ENCODE data around the gene RFX1. TPM values are rescaled to one million over a fixed set of nuclear protein-coding genes. Genes with fewer than 3 reads are reported as not detected.

Gene RFX1
- total and polyA plus RNA-seq, 2 of the 13 experiments (the other 11 are each of a cell fraction or from before 2014, with no cell fraction given): 1.1 to 1.3 TPM

GRCh38 chr19:14031719-14032480 lies 25.8 kb upstream of the RFX1 start, which contains the start of gene IL27RA (continued):
- TF ChIP-seq GZF1 (CRISPR knock-in tag; IDR thresholded peaks at IDR 0.05): 0 out of 2 replicates have a peak, but pooled peaks have one; percentile 23
- TF ChIP-seq RCOR2 (CRISPR knock-in tag; IDR thresholded peaks at IDR 0.05): no peak
- no peak for TF ChIP-seq ZNF24 (IDR thresholded peaks at IDR 0.05)
- no peak for TF ChIP-seq THYN1 (CRISPR knock-in tag; IDR thresholded peaks at IDR 0.05; ENCODE audit: borderline replicate concordance, low read depth)
- TF ChIP-seq ZMAT3 (CRISPR knock-in tag; conservative IDR thresholded peaks at IDR 0.05): no peak; the same call in none of the 2 replicates
- TF ChIP-seq RBAK (CRISPR knock-in tag; IDR thresholded peaks at IDR 0.05): no peak
- TF ChIP-seq, protein P1, sequence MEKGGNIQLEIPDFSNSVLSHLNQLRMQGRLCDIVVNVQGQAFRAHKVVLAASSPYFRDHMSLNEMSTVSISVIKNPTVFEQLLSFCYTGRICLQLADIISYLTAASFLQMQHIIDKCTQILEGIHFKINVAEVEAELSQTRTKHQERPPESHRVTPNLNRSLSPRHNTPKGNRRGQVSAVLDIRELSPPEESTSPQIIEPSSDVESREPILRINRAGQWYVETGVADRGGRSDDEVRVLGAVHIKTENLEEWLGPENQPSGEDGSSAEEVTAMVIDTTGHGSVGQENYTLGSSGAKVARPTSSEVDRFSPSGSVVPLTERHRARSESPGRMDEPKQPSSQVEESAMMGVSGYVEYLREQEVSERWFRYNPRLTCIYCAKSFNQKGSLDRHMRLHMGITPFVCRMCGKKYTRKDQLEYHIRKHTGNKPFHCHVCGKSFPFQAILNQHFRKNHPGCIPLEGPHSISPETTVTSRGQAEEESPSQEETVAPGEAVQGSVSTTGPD (CRISPR knock-in tag; IDR thresholded peaks at IDR 0.05): 0 out of 2 replicates have a peak, but pooled peaks have one; percentile 54
- TF ChIP-seq, protein P2, sequence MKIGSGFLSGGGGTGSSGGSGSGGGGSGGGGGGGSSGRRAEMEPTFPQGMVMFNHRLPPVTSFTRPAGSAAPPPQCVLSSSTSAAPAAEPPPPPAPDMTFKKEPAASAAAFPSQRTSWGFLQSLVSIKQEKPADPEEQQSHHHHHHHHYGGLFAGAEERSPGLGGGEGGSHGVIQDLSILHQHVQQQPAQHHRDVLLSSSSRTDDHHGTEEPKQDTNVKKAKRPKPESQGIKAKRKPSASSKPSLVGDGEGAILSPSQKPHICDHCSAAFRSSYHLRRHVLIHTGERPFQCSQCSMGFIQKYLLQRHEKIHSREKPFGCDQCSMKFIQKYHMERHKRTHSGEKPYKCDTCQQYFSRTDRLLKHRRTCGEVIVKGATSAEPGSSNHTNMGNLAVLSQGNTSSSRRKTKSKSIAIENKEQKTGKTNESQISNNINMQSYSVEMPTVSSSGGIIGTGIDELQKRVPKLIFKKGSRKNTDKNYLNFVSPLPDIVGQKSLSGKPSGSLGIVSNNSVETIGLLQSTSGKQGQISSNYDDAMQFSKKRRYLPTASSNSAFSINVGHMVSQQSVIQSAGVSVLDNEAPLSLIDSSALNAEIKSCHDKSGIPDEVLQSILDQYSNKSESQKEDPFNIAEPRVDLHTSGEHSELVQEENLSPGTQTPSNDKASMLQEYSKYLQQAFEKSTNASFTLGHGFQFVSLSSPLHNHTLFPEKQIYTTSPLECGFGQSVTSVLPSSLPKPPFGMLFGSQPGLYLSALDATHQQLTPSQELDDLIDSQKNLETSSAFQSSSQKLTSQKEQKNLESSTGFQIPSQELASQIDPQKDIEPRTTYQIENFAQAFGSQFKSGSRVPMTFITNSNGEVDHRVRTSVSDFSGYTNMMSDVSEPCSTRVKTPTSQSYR (CRISPR knock-in tag; IDR thresholded peaks at IDR 0.05; ENCODE audit: borderline replicate concordance): no peak
- no peak; the same call in 1 of the 2 replicates for TF ChIP-seq ZNF766 (CRISPR knock-in tag; IDR thresholded peaks at IDR 0.05; ENCODE audit: borderline replicate concordance)
- no peak for TF ChIP-seq ZNF83 (CRISPR knock-in tag; IDR thresholded peaks at IDR 0.05; ENCODE audit: borderline replicate concordance)
- TF ChIP-seq ZNF468 (CRISPR knock-in tag; IDR thresholded peaks at IDR 0.05): 0 out of 2 replicates have a peak, but pooled peaks have one; percentile 25
- TF ChIP-seq MAFK (conservative IDR thresholded peaks at IDR 0.05 in 1 of 2, IDR thresholded peaks at IDR 0.05 in 1 of 2; ENCODE audit: low read length in 2 of 2): no peak
- TF ChIP-seq EZH2 (conservative IDR thresholded peaks at IDR 0.05; ENCODE audit: low read depth, low read length): no peak
- TF ChIP-seq SAFB2 (CRISPR knock-in tag; IDR thresholded peaks at IDR 0.05; ENCODE audit: borderline replicate concordance, low read depth): peak; percentile 88; the same call in 1 of the 2 replicates
- TF ChIP-seq, protein P3, sequence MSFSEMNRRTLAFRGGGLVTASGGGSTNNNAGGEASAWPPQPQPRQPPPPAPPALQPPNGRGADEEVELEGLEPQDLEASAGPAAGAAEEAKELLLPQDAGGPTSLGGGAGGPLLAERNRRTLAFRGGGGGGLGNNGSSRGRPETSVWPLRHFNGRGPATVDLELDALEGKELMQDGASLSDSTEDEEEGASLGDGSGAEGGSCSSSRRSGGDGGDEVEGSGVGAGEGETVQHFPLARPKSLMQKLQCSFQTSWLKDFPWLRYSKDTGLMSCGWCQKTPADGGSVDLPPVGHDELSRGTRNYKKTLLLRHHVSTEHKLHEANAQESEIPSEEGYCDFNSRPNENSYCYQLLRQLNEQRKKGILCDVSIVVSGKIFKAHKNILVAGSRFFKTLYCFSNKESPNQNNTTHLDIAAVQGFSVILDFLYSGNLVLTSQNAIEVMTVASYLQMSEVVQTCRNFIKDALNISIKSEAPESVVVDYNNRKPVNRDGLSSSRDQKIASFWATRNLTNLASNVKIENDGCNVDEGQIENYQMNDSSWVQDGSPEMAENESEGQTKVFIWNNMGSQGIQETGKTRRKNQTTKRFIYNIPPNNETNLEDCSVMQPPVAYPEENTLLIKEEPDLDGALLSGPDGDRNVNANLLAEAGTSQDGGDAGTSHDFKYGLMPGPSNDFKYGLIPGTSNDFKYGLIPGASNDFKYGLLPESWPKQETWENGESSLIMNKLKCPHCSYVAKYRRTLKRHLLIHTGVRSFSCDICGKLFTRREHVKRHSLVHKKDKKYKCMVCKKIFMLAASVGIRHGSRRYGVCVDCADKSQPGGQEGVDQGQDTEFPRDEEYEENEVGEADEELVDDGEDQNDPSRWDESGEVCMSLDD (CRISPR knock-in tag; IDR thresholded peaks at IDR 0.05; ENCODE audit: borderline replicate concordance): peak; percentile 95
- no peak for TF ChIP-seq ZNF431 (CRISPR knock-in tag; IDR thresholded peaks at IDR 0.05; ENCODE audit: borderline replicate concordance, low read depth)
- no peak for TF ChIP-seq TAF15 (IDR thresholded peaks at IDR 0.05; ENCODE audit: low read depth, low read length, poor library complexity, severe bottlenecking)
- no peak for TF ChIP-seq MIER2 (CRISPR knock-in tag; IDR thresholded peaks at IDR 0.05)
- no peak for TF ChIP-seq ATF2 (CRISPR knock-in tag; IDR thresholded peaks at IDR 0.05)
- TF ChIP-seq ZBTB7A (CRISPR knock-in tag; IDR thresholded peaks at IDR 0.05): peak; percentile 87
- TF ChIP-seq HCFC1 (IDR thresholded peaks at IDR 0.05; ENCODE audit: low read depth, low read length): no peak
